ENCODE results near the gene FAM219A.

- TF ChIP-seq CTCF (conservative IDR thresholded peaks at IDR 0.05; ENCODE audit: low read depth, low read length) = no peak
- TF ChIP-seq EZH2 (IDR thresholded peaks at IDR 0.05; ENCODE audit: borderline replicate concordance, low read depth, low read length, poor library complexity, severe bottlenecking) = no peak
Measured at GRCh38 chr9:34409154-34409553, 49.2 kb downstream of the FAM219A start.
